CD14-positive monocyte (primary cell): ENCODE data around the gene STX3. TPM values are rescaled to one million over a fixed set of nuclear protein-coding genes. Genes with fewer than 3 reads are reported as not detected.

Experiments
- DNase-seq, 3 donors: peaks; one replicate each; pipeline ENCODE4 v3.0.0-alpha.2; 2011 to 2022
- H2AFZ ChIP-seq: 2 replicates; pipeline ENCODE4 v1.6.0; 2012; ENCODE audit warnings: mild to moderate bottlenecking, low read depth, low read length, inconsistent platforms; ENCODE audit not compliant: insufficient read depth, poor library complexity, severe bottlenecking
- H3K27ac ChIP-seq, 2 donors: 1 replicate in 1 of 2; 2 replicates in 1 of 2; pipeline ENCODE4 v1.5.1; 2012 to 2013; ENCODE audit warnings: low read length in 2 of 2, control low read depth in 1 of 2, inconsistent platforms in 1 of 2, low read depth in 1 of 2, mild to moderate bottlenecking in 1 of 2
- H3K27me3 ChIP-seq, 2 donors: one replicate each; pipeline versions ENCODE4 v1.6.0 to v1.6.1; 2011 to 2013; ENCODE audit warnings: low read length in 2 of 2; ENCODE audit not compliant: control insufficient read depth in 2 of 2, insufficient read depth in 2 of 2
- H3K36me3 ChIP-seq, 2 donors: replicated peaks in 1 of 2; 1 replicate in 1 of 2; 2 replicates in 1 of 2; pipeline versions ENCODE4 v1.5.1 to v1.6.1; 2012 to 2013; ENCODE audit warnings: low read length in 2 of 2, control low read depth in 1 of 2, inconsistent platforms in 1 of 2, mild to moderate bottlenecking in 1 of 2; ENCODE audit not compliant: insufficient read depth in 2 of 2, control insufficient read depth in 1 of 2
- H3K4me1 ChIP-seq, 2 donors: 1 replicate in 1 of 2; 2 replicates in 1 of 2; pipeline versions ENCODE4 v1.5.1 to v1.6.1; 2012 to 2013; ENCODE audit warnings: low read length in 2 of 2, control low read depth in 1 of 2, inconsistent platforms in 1 of 2, mild to moderate bottlenecking in 1 of 2, moderate library complexity in 1 of 2; ENCODE audit not compliant: insufficient read depth in 2 of 2, control insufficient read depth in 1 of 2
- H3K4me2 ChIP-seq: replicated peaks from 2 replicates; pipeline ENCODE3; 2012; ENCODE audit warnings: low read length, moderate library complexity, mild to moderate bottlenecking; ENCODE audit not compliant: poor library complexity, severe bottlenecking; ENCODE audit errors: extremely low read depth
- H3K4me3 ChIP-seq, 3 experiments: fragments of 200-600 bp in 1 of 3; sonication (generic) in 1 of 3; replicated peaks in 1 of 3; 1 replicate in 2 of 3; 2 replicates in 1 of 3; pipeline ENCODE4 v1.5.1; 2011 to 2013; ENCODE audit warnings: low read length in 3 of 3, mild to moderate bottlenecking in 3 of 3, control low read depth in 2 of 3, low read depth in 2 of 3, inconsistent platforms in 1 of 3, moderate library complexity in 1 of 3
- H3K79me2 ChIP-seq: 2 replicates; pipeline ENCODE4 v1.6.0; 2012; ENCODE audit warnings: mild to moderate bottlenecking, control low read depth, inconsistent platforms, low read length, moderate library complexity; ENCODE audit not compliant: insufficient read depth
- H3K9ac ChIP-seq: 2 replicates; pipeline ENCODE4 v1.6.0; 2017; ENCODE audit warnings: low read length, mild to moderate bottlenecking; ENCODE audit not compliant: insufficient read depth, poor library complexity, severe bottlenecking
- H3K9me3 ChIP-seq, 2 donors: replicated peaks in 1 of 2; 1 replicate in 1 of 2; 2 replicates in 1 of 2; pipeline versions ENCODE4 v1.5.1 to v1.6.1; 2012 to 2013; ENCODE audit warnings: low read length in 2 of 2, control low read depth in 1 of 2; ENCODE audit not compliant: control insufficient read depth in 1 of 2, insufficient read depth in 1 of 2
- H4K20me1 ChIP-seq: 2 replicates; pipeline ENCODE4 v1.6.0; 2012; ENCODE audit warnings: mild to moderate bottlenecking, low read length, control low read depth, moderate library complexity; ENCODE audit not compliant: insufficient read depth
- H3K27ac Mint-ChIP-seq, 7 donors: one replicate each; pipeline ENCODE4 v1.8.0; 2020; ENCODE audit warnings: mild to moderate bottlenecking in 7 of 7, mixed read lengths in 7 of 7, moderate library complexity in 6 of 7, inconsistent platforms in 2 of 7
- H3K27me3 Mint-ChIP-seq, 3 donors: one replicate each; pipeline ENCODE4 v1.8.0; 2021 to 2022; ENCODE audit warnings: low read depth in 3 of 3, mild to moderate bottlenecking in 3 of 3, mixed read lengths in 3 of 3, moderate library complexity in 3 of 3, inconsistent platforms in 1 of 3
- H3K36me3 Mint-ChIP-seq, 2 donors: one replicate each; pipeline ENCODE4 v1.8.0; 2020; ENCODE audit warnings: mixed read lengths in 2 of 2, inconsistent platforms in 1 of 2, mild to moderate bottlenecking in 1 of 2
- H3K4me1 Mint-ChIP-seq: one replicate; pipeline ENCODE4 v1.8.0; 2020; ENCODE audit warnings: mild to moderate bottlenecking, mixed read lengths
- H3K4me3 Mint-ChIP-seq, 2 donors: one replicate each; pipeline ENCODE4 v1.8.0; 2020; ENCODE audit warnings: mild to moderate bottlenecking in 2 of 2, mixed read lengths in 2 of 2, moderate library complexity in 1 of 2
- H3K9me3 Mint-ChIP-seq, 7 donors: one replicate each; pipeline ENCODE4 v1.8.0; 2020 to 2022; ENCODE audit warnings: mixed read lengths in 7 of 7, mild to moderate bottlenecking in 6 of 7, moderate library complexity in 6 of 7, inconsistent platforms in 2 of 7
- WGBS: methylation state at CpG from one replicate; pipeline ENCODE4 v1.1.5; 2013; ENCODE audit warnings: missing lambda C conversion rate; ENCODE audit not compliant: insufficient coverage; 5-methylcytosine and 5-hydroxymethylcytosine counted together
- intact Hi-C, 2 donors: fragments of 100-400 bp; cut with micrococcal nuclease; formaldehyde crosslinking; loops; one replicate each; pipeline versions ENCODE4 v1.15.0 to v1.15.1; 2023
- polyA plus RNA-seq, 3 donors: library from polyadenylated mRNA; depleted of rRNA in 1 of 3; unstranded in 2 of 3; stranded (reverse) in 1 of 3; fragments of 300-500 nt in 2 of 3; fragments of >200 nt in 1 of 3; fragmentation: Illumina TruSeq in 2 of 3; gene quantifications; 1 replicate in 2 of 3; 2 replicates in 1 of 3; pipeline ENCODE4 v1.2.3, GENCODE V29; 2012 to 2021
- TF ChIP-seq, protein P1 (sequence below): fragments of 200-600 bp; IDR thresholded peaks from one replicate; pipeline ENCODE4 v1.8.0; 2022; ENCODE audit warnings: antibody characterized with exemption, mild to moderate bottlenecking

The STX3 gene
- polyA plus RNA-seq, 3 donors, result 22.4 to 50.9 (median 25.4) TPM

DNA sequence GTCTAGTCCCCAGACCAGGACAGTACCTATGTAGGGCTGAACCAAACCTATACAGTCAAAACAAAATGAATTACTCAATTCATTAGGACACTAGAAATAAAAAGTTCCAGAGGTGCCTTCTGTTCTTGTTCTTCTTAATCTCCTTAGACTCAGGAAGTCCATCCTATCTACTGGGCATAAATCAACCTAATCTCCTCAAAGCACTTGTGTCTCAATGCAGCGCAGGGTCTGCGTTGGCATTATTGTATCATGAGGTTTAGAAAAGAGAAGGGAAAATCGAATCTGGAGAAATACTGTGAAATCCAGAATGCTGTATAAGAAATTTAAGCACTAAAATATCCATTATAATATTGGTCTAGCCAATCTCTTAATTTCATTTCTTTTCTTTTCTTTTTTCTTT is 39.1 kb upstream of the STX3 start:
- peaks cover 0 to 2% (median 0%) of the 10 kb centered on the region in 7 donors for H3K9me3 Mint-ChIP-seq
- DNase-seq, result no peak
- H3K79me2 ChIP-seq, result no peaks in the 10 kb centered on the region
- peaks cover 2% of the 10 kb centered on the region for H3K4me1 Mint-ChIP-seq
- no peaks in the 10 kb centered on the region for H4K20me1 ChIP-seq
- H3K27ac Mint-ChIP-seq, result no peak overlapping the region
- no peak overlapping the region for H3K27ac ChIP-seq
- no peaks in the 10 kb centered on the region for H3K4me1 ChIP-seq
- no peaks in the 10 kb centered on the region for H3K36me3 Mint-ChIP-seq
- no peaks in the 10 kb centered on the region for H3K36me3 ChIP-seq
- peaks cover 4 to 11% (median 8%) of the 10 kb centered on the region in 3 donors for H3K27me3 Mint-ChIP-seq
- TF ChIP-seq, protein P1, sequence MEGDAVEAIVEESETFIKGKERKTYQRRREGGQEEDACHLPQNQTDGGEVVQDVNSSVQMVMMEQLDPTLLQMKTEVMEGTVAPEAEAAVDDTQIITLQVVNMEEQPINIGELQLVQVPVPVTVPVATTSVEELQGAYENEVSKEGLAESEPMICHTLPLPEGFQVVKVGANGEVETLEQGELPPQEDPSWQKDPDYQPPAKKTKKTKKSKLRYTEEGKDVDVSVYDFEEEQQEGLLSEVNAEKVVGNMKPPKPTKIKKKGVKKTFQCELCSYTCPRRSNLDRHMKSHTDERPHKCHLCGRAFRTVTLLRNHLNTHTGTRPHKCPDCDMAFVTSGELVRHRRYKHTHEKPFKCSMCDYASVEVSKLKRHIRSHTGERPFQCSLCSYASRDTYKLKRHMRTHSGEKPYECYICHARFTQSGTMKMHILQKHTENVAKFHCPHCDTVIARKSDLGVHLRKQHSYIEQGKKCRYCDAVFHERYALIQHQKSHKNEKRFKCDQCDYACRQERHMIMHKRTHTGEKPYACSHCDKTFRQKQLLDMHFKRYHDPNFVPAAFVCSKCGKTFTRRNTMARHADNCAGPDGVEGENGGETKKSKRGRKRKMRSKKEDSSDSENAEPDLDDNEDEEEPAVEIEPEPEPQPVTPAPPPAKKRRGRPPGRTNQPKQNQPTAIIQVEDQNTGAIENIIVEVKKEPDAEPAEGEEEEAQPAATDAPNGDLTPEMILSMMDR, result no peak
- H3K4me3 ChIP-seq, result no peak overlapping the region
- H3K9me3 ChIP-seq, result no peaks in the 10 kb centered on the region
- H2AFZ ChIP-seq, result no peak overlapping the region
- intact Hi-C loops, result no loop called here
- WGBS, result no CpG with 5 or more reads among the region's 3 CpGs
- H3K9ac ChIP-seq, result no peak overlapping the region
- H3K4me3 Mint-ChIP-seq, result no peak overlapping the region
- H3K4me2 ChIP-seq, result no peak overlapping the region
- no peaks in the 10 kb centered on the region for H3K27me3 ChIP-seq

DNA sequence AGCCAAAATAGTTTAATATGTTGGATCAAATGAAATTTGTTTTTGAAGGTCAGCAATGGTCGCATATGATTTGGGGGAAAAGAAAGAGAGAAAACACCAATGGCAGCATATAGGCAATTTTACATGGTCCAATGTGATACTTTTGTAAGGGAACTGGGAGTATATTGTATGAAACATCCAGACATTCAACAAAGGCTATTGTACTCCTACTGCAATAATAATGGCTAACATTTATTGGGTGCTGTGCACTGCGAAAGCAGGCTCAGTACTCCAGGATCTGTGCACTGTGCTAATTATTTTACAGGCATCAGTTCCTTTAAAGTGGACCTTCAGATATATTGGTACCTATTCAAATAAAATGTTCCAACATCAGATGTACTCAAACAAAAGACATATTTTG is 35.6 kb upstream of the STX3 start:
- Mint-ChIP-seq H3K4me3 (no peak overlapping the region), H3K4me1 (peaks cover 2% of the 10 kb centered on the region), H3K27me3 (peaks cover 4 to 9% (median 6%) of the 10 kb centered on the region in 3 donors), H3K9me3 (peaks cover 0 to 3% (median 0%) of the 10 kb centered on the region in 7 donors), H3K36me3 (no peaks in the 10 kb centered on the region), H3K27ac (no peak overlapping the region)
- Histone ChIP-seq H3K79me2 (no peaks in the 10 kb centered on the region), H3K4me3 (no peak overlapping the region), H3K27ac (no peak overlapping the region), H3K4me1 (no peaks in the 10 kb centered on the region), H3K4me2 (no peak overlapping the region), H3K27me3 (no peaks in the 10 kb centered on the region), H3K36me3 (no peaks in the 10 kb centered on the region), H4K20me1 (no peaks in the 10 kb centered on the region), H3K9me3 (no peaks in the 10 kb centered on the region), H2AFZ (no peak overlapping the region), H3K9ac (no peak overlapping the region)
- intact Hi-C loops, result no loop called here
- TF ChIP-seq, protein P1, result no peak
- DNase-seq, result no peak
- 100% methylated on average over 2 of the region's 2 CpGs for WGBS
